HG02884 (cell line): ENCODE data around the gene PXMP4.
"Not testable (repeated sequence)": the region's sequence is repeated elsewhere in the genome, so short reads cannot be mapped to it uniquely, and the experiment has no call there.

Source experiments
- ATAC-seq: cut with Tn5 transposase; IDR thresholded peaks from one replicate; pipeline ENCODE4 v1.9.1; 2021; ENCODE audit warnings: mild to moderate bottlenecking, moderate library complexity; ENCODE audit not compliant: unreplicated experiment

Gene PXMP4

DNA sequence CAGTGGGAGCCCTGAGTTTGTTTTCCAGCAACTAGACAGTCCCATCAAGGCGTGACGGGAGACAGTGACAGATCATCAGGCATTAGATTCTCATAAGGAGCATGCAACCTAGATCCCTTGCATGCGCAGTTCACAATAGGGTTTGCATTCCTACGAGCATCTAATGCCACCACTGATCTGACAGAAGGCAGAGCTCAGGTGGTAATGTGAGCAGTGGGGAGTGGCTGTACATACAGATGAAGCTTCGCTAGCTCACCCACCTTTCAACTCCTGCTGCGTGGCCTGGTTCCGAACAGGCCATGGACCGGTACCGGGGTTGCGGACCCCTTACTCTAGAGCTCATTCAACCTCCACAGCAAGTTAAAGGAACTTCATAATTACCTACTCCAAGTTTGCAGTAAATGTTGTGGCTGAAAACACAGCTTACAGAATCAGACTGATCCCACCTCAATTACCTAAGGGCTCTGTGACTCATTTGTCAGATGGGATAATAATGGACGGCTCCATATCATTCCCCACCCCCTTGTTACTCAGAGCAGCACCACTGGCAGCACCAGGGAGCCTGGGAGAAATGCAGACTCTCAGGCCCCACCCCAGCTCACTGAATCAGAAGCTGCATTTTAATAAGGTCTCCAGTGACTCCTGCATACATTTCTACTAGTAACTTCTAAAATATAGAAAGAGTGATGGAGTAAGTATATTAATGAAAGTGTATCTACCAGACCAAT is 15.7 kb downstream of the PXMP4 start:
- ATAC-seq = no peak

DNA sequence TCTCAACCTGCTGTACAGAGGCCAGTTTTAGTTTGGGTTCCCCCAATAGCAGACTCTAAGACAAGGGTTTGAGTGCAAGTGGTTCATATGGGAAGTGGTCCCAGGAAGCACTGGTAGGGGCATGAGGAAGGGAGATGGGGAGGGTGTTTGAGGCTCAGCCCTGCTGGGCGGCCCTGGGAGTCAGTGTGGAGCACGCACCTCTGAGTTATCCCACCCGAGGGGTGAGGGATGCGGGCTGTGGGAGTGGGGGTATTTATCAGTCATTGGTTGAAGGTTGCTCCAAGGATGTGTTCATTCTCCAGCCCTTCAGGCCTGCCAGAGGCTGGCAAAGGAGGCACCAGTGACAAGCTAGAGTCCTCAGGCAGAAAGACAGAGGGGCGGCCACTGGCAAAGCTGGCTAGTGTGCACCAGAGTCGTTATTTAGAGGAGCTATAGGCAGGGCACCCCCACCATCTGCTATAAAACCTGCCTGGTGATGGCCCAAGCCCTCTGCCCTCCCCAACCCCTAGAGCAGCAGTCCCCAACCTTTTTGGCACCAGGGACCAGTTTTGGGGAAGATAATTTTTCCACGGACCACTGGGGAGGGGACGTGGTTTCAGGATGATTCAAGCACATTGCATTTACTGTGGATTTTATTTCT is 16.5 kb downstream of the PXMP4 start:
- no peak for ATAC-seq

DNA sequence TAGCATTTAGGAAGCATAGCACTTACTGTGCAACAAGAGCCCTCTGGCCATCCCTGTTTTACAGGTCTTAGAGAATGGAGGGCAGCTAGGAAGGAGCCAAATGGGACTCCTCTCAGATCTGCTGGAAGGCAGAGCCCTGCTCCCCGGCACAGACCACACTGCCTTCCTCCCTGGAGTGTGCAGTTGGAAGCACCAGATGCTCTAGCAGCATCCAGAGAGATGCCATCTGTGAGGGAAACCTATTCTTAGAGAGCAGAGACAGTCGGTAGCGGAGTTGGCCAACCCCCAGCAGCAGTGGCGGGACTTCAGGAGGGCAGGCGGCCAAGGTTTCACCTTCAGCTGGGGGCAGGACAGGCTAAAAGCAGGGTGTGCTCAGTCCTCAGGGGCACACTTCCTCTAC is 17.2 kb downstream of the PXMP4 start:
- no peak for ATAC-seq

DNA sequence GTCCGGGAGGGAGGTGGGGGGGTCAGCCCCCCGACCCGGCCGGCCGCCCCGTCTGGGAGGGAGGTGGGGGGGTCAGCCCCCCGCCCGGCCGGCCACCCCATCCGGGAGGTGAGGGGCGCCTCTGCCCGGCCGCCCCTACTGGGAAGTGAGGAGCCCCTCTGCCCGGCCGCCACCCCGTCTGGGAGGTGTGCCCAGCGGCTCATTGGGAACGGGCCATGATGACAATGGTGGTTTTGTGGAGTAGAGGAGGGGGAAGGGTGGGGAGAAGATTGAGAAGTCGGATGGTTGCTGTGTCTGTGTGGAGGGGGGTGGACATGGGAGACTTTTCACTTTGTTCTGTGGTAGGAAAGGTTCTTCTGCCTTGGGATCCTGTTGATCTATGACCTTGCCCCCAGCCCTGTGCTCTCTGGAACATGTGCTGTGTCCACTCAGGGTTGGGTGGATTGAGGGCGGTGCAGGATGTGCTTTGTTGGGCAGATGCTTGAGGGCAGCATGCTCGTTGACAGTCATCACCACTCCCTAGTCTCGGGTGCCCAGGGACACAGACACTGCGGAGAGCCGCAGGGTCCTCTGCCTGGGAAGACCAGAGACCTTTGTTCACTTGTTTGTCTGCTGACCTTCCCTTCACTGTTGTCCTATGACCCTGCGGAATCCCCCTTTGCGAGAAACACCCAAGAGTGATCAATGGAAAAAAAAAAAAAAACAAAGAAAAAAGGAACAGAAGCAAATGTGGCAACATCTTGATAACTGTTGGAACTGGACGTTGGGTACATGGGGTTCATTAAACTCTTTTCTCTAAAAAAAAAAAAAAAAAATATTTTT is 18.3 kb downstream of the PXMP4 start:
- no peak for ATAC-seq

DNA sequence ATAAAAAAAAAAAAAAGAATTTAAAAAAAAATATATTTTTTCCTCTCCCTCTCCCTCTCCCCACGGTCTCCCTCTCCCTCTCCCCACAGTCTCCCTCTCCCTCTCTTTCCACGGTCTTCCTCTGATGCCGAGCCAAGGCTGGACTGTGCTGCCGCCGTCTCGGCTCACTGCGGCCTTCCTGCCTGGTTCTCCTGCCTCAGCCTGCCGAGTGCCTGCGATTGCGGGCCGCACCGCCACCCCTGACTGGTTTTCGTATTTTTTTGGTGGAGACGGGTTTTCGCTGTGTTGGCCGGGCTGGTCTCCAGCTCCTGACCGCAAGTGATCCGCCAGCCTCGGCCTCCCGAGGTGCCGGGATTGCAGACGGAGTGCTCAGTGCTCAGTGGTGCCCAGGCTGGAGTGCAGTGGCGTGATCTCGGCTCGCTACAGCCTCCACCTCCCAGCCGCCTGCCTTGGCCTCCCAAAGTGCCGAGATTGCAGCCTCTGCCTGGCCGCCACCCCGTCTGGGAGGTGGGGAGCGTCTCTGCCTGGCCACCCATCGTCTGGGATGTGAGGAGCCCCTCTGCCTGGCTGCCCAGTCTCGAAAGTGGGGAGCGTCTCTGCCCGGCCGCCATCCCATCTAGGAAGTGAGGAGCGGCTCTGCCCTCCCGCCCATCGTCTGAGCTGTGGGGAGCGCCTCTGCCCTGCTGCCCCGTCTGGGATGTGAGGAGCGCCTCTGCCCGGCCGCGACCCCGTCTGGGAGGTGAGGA is 19.2 kb downstream of the PXMP4 start:
- ATAC-seq = not testable (repeated sequence)

DNA sequence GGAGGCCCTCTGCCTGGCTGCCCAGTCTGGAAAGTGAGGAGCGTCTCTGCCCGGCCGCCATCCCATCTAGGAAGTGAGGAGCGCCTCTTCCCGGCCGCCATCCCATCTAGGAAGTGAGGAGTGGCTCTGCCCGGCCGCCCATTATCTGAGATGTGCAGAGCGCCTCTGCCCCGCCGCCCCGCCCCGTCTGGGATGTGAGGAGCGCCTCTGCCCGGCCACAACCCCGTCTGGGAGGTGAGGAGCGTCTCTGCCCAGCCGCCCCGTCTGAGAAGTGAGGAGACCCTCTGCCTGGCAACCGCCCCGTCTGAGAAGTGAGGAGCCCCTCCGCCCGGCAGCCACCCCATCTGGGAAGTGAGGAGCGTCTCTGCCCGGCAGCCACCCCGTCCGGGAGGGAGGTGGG is 21.1 kb downstream of the PXMP4 start:
- not testable (repeated sequence) for ATAC-seq

DNA sequence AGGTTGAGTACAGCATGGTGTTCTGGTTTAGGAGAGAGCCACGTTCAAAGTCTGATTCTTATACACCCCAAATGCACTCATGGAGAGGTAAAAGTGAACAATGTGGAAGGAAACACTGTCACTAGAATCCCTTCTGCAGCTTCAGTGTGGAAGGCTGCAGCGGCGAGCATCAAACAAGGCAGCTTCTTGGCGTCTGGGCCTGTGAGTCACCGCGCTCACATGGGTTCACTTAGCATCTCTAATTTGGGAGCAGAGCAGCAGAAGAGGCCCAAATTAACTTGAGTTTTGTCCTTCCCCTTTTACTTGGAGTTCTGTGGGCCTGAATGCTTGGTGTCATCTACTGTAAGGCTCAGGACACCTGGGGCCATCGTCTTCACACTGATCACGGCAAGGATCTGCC is 23.0 kb downstream of the PXMP4 start:
- no peak for ATAC-seq

DNA sequence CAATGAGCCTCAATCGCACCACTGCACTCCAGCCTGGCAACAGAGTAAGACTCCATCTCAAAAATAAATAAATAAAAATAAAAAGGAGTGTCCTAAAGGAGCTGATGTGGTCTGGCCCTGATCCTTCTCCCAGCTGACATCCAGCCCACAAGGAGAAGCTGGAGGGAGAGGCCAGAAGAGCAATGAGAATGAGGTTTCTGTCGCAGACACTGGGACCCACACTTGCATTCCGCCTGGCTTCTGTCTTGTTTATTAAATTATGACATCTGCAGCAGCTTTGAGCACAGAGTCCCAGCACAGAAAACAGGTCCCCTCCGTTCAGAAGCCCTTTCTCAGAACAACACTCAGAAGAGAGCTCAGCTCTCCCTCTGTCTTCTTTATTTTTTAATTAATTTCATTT is 23.7 kb downstream of the PXMP4 start:
- no peak for ATAC-seq

DNA sequence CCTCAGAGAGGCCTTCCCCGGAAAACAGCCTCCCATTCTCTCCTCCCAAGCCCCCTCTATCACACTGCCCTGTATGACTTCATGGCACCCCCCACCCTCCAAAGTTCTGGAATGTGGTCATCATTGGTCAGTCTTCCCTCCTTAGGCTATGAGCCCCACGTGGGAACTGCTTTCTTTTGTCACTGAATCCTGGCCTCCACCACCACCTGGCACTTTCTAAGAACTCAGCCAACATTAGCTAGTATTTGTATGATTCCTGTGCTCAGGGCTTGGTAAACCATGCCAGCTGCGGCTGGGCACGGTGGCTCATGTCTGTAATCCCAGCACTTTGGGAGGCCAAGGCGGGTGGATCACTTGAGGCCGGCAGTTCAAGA is 25.5 kb downstream of the PXMP4 start:
- no peak for ATAC-seq

DNA sequence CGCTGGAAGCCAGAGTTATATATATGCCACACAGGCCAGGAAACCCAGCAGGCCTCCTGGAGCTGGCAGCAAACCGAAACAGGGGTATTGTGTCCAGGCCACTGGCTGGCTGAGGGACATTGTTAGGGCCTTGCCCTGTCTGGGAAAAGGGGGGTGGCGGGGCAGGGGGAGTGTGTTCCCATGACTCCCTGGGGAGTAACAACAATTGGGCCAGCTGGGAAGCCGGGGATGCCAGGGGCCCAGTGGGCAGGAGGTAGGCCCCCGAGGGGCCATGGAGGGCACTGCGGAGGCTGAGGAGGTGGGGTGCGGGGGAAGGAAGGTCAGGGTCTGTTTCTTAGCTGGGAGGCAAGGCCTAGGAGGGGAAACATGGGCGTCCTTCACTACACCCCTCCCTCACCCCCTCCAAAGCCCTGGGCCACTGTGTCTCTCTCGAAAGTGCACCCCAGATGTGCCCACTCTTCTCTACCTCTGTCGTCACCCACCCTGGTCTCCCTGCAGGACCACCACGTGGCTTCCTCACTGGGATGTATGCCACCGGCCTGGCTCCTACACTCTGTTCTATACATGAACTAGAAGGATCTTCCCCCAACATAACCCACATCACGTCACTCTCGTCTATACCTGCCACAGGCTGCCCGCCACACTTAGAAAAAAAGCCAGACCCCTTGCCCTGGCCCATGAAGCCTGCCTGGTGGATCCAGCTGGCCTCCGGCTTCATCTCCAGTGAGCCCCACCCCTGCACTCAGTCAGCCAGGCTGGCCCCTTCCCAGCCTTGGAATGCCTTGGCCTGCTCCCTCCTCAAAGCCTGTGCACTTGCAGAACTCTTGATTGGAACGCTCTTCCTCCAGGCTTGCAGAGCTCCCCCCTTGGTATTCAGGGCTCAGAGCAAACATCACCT is 26.1 kb downstream of the PXMP4 start:
- ATAC-seq = no peak

DNA sequence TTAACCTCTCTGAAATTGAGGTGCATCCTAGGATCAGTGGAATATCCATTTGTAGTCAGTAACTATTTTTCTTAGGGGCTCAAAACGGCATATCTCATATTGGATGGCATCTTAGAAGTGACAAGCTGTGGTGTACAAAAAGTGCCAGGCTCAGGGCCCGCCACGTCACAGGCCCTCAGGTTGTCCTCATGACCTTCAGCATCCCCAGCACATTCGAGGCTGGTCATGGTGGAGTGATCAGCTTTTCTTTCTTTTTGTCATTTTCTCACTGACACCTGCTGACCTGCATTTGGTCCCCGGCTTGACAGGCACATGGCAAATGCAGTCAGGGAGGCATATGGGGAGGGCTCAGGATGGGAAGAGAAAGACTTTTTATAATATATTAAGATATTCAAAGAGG is 26.8 kb downstream of the PXMP4 start:
- no peak for ATAC-seq

DNA sequence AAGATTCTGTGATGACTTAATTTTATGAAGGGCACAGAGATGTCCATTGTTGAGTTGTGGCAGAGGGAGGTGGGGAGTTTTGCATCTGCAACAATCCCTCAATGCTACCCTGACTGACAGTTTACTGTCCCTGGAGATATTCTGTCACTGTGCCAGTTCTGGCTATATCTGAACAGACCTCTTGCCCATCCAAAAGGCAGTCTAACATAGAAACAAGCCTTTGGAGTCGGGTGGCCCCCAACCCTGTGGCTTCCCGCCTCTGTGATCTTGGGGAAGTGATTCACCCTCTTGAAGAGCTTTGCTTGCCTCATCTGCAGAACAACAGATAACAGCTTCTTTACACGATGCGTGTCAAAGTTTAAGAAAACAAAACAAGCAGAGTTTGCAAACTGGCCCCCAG is 30.1 kb downstream of the PXMP4 start:
- ATAC-seq = no peak

DNA sequence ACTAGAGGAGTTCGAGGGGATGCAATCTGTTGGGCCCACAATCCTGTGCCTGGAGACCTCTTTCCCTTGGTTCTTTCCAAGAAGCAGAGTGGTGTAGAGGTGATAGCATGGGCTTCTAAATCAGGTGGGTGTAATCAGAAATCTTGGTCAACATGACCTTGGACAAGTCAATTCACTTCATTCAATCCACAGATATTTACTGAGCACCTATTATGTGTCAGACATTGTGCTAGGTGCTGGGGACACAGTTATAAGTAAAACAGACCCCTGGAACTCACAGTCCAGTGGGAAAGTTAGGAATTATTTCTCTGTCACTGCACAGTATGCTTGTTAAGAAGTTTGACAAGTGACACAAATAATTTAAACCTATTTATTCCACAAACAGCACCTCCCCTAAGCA is 30.6 kb downstream of the PXMP4 start:
- ATAC-seq = no peak

DNA sequence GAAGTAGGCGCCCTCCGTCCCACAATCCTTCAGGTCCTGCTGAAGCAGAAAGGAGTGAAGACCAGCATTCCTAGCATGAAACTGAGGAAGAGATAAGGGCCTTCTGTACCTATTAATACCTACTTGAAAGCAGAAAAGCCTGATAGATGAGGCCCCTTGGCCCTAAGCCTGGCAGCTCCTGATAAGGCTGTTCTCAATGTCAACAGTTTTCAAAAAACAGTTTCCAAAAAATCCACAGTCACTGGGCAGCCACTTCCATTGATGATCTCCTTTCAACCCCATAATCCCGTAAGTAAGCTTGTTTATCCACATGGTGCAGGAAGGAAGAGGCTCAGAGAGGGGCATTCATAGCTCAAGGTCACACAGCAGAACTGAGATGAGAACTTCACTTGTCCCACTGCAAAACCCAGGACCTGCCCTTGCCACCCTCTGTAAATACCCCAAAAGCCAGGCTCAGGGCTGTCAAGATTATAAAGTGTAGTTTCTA is 31.1 kb downstream of the PXMP4 start:
- no peak for ATAC-seq

DNA sequence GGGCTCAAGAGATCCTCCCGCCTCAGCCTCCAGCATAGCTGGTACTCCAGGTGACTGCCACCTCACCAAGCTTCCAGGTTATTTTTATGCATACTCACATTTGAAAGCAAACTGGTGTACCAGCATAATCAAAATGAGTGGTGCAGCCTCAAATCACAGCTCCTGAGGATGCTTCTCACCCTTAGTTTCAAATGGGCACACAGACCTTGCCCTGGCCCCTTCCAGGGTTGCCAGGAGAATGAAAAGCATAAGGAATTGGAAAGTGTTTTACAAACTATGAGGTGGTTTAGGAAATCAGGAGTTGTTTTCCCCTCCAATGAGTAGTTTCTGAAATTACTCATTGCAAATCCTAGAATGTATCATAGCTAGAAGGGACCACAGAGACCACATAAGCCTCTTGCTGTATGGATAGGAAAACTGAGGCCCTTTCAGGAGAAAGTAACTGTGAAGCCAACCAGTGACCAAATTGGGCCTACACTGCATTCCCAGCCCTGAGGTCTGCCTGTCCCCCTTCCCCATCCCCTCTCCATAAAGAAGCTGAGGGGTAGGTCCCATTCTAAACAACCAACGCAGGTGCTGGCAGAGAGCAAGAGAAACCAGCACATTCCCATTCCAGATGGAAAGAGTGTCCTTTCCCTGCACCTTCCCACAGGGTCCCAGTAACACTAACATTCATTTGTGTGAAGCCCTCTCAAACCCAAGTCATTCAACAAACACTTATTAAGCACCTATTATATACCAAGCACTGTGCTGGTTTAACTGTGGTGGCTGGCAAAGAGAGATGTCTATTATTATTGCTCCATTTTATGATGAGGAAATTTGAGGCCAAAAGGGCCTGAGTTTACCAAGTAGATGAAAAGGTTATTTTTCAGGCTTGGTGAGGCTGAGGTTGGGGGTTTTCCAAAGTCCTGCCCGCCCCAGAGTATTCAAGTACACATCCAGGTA is 31.8 kb downstream of the PXMP4 start:
- no peak for ATAC-seq

DNA sequence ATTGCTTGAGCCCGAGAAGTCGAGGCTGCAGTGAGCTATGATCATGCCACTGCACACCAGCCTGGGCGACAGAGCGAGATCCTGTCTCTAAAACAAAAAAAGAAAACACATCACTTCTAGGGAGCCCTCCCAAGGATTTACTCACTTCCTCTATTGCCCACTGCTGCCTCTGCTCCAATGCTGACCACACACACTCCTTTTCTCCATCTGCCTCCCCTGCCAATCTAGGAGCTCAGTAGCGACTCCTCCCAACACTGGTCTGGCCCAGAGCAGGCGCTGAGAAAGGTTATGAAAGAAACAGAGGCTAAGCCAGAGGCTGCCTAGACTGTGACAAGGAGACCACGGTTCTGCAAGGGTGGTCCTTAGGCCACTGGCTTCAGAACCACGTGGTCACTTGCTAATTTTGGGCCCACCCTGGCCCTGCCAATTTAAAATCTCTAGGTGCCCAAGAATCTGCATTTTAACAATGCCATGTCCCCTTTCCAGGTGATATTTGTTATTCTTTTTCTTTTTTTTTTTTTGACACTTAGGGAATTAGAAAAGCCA is 32.7 kb downstream of the PXMP4 start:
- ATAC-seq = no peak

DNA sequence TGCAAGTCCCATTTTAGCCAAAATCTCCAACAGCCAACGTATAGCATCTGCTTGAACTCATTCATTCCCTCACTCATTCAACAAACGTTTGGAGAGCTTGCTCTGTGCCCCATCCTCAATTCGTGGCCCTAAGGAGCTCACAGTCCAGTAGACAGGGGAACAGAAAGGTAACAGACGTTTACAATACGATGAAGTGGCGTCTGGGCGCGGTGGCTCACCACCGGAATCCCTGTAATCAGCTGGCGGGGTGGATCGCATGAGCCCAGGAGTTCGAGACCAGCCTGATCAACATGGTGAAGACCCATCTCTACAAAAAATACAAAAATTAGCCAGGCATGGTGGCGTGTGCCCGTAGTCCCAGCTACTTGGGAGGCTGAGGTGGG is 33.1 kb downstream of the PXMP4 start:
- ATAC-seq = no peak

DNA sequence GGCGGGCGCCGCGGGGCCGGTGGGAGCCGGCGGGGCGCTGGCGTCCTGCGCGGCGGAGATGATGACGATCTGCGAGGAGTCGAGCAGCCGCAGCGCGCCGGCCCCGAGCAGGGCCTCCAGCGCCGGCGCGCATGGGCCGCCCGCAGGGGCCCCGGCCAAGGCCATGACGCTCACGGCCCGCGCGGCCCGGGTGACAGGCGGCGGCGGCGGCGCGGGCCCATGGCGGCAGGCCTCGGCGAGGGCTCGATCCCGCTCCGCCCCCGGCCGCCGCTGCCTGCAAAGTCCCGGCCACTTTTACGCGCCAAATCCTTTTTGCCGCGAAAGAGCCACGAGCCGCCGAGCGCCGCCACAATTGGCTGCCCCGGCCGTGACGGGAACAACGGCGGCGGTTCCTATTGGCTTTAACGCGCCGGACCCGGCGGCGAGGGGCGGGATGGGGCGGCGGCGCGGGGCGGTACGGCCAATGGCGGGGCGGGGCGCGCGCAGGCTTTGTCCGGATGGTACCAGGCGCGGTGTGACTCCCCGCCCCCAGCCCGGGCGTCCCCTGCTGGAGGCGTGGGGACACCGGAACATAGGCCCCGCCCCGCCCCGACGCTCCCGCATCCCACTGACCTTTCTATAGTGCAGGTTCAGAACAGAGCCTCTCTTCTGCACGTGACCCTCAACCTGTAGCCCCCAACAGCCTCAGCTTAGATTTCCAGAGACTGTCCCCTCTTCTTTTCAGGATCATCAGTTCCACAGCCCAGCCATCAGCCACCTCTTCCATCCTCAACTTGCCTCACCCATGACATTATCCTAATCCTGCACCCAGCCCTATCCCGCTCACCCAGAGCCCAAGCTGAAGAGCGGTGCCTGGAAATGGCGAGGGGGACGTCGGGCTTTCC is 33.8 kb downstream of the PXMP4 start, which contains the start of gene E2F1:
Gene E2F1 (minus strand): TSS at position 286 of the 884 bp plus-strand sequence. CDS start 121 bp downstream, at position 165.
- ATAC-seq = peak; percentile 78
